K562 (cell line): ENCODE measurements around the gene GHSR.

Source experiments
- EGR1 ChIP-seq: fragments of 450-650 bp; conservative IDR thresholded peaks from 2 replicates; pipeline ENCODE4 v1.6.1; 2017; ENCODE audit warnings: mild to moderate bottlenecking
- EHMT2 ChIP-seq: fragments of 450-650 bp; IDR thresholded peaks from 2 replicates; pipeline ENCODE4 v1.6.1; 2018; ENCODE audit warnings: antibody characterized with exemption
- ETV1 ChIP-seq: fragments of 450-650 bp; conservative IDR thresholded peaks from 2 replicates; pipeline ENCODE4 v1.6.1; 2016; ENCODE audit warnings: missing genetic modification characterization, control low read depth, low read depth, missing compliant biosample characterization
- EZH2 ChIP-seq: IDR thresholded peaks from 2 replicates; pipeline ENCODE4 v1.6.1; 2012; ENCODE audit warnings: low read depth, mild to moderate bottlenecking, inconsistent platforms, low read length, borderline replicate concordance
- JUND ChIP-seq, 2 experiments: IDR thresholded peaks; 2 replicates in 1 of 2; 3 replicates in 1 of 2; pipeline ENCODE4 v1.6.1; 2011; ENCODE audit warnings: borderline replicate concordance in 2 of 2, low read depth in 2 of 2, low read length in 2 of 2, improper control_type of control experiment in 1 of 2, missing biosample characterization in 1 of 2, missing genetic modification characterization in 1 of 2, missing genetic modification reagents in 1 of 2
- KDM4B ChIP-seq, 2 experiments: fragments of 450-650 bp in 1 of 2; sonication (generic) in 1 of 2; IDR thresholded peaks; 2 replicates each; pipeline ENCODE4 v1.6.1; 2016 to 2017; ENCODE audit warnings: borderline replicate concordance in 2 of 2, antibody characterized with exemption in 1 of 2, low read depth in 1 of 2, mild to moderate bottlenecking in 1 of 2
- POLR2A ChIP-seq: fragments of 450-650 bp; conservative IDR thresholded peaks from 2 replicates; pipeline ENCODE4 v1.6.1; 2016
- RAD21 ChIP-seq, 2 experiments: fragments of 250-450 bp in 1 of 2; fragments of 450-650 bp in 1 of 2; sonication (Bioruptor Pico) in 1 of 2; formaldehyde crosslinking in 1 of 2; IDR thresholded peaks in 1 of 2; conservative IDR thresholded peaks in 1 of 2; 2 replicates each; pipeline versions ENCODE4 v1.4.0 to v1.8.0; 2020 to 2022; ENCODE audit warnings: mild to moderate bottlenecking in 2 of 2, moderate library complexity in 1 of 2
- SETDB1 ChIP-seq: IDR thresholded peaks from one replicate; pipeline ENCODE4 v1.6.1; 2012; ENCODE audit warnings: low read length, control low read depth, inconsistent platforms
- TGIF2 ChIP-seq: sonication (generic); formaldehyde crosslinking; IDR thresholded peaks from 2 replicates; pipeline ENCODE4 v1.8.1; 2022; ENCODE audit warnings: mild to moderate bottlenecking, missing genetic modification reagents, moderate library complexity
- ZNF57 ChIP-seq: fragments of 450-650 bp; formaldehyde crosslinking; IDR thresholded peaks from 2 replicates; pipeline ENCODE4 v1.4.0; 2020; ENCODE audit warnings: mild to moderate bottlenecking, moderate library complexity
- TF ChIP-seq, protein P1 (sequence below), 3 experiments: IDR thresholded peaks in 2 of 3; conservative IDR thresholded peaks in 1 of 3; 2 replicates each; pipeline ENCODE4 v1.5.1; 2011 to 2012; ENCODE audit warnings: low read length in 3 of 3, mild to moderate bottlenecking in 3 of 3, control low read depth in 2 of 3, improper control_type of control experiment in 1 of 3, inconsistent platforms in 1 of 3, low read depth in 1 of 3, mixed read lengths in 1 of 3, moderate library complexity in 1 of 3; ENCODE audit not compliant: insufficient read depth in 2 of 3
- TF ChIP-seq, protein P2 (sequence below): sonication (generic); formaldehyde crosslinking; IDR thresholded peaks from 2 replicates; pipeline ENCODE4 v1.8.0; 2022; ENCODE audit warnings: mild to moderate bottlenecking, missing genetic modification reagents

DNA sequence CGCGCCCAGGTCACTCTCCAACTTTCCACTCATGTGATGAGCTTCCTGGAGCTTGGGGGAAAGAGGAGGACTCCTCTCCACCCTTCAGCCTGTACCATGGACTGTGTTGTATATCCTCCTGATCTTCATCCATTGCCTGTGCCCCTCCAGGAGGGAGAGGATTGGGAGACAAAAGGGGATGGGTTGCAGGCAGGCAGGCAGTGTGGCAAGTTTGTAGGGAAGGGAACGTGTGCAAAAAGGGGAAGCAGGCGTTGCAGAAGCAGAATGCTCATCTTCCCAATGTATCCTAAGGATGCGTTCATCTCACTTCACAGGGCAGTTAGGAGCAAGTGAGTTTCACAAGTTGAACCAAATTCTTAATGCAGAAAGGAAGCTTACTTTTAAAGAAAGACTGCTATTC lies 28.1 kb upstream of the GHSR start:
- TF ChIP-seq EZH2 (no peak), JUND (IDR thresholded peaks at IDR 0.05; ENCODE audit: borderline replicate concordance, low read depth, low read length) (no peak), JUND (tag; IDR thresholded peaks at IDR 0.05; ENCODE audit: borderline replicate concordance, low read depth, low read length) (no peak), EGR1 (no peak), RAD21 (CRISPR knock-in tag; conservative IDR thresholded peaks at IDR 0.05 in 1 of 2, IDR thresholded peaks at IDR 0.05 in 1 of 2) (no peak), TGIF2 (CRISPR knock-in tag) (no peak), SETDB1 (no peak), KDM4B (IDR thresholded peaks at IDR 0.05; ENCODE audit: borderline replicate concordance in 2 of 2, low read depth in 1 of 2) (no peak), EHMT2 (no peak), ZNF57 (CRISPR knock-in tag) (no peak), POLR2A (no peak), ETV1 (no peak)
- TF ChIP-seq, protein P1, sequence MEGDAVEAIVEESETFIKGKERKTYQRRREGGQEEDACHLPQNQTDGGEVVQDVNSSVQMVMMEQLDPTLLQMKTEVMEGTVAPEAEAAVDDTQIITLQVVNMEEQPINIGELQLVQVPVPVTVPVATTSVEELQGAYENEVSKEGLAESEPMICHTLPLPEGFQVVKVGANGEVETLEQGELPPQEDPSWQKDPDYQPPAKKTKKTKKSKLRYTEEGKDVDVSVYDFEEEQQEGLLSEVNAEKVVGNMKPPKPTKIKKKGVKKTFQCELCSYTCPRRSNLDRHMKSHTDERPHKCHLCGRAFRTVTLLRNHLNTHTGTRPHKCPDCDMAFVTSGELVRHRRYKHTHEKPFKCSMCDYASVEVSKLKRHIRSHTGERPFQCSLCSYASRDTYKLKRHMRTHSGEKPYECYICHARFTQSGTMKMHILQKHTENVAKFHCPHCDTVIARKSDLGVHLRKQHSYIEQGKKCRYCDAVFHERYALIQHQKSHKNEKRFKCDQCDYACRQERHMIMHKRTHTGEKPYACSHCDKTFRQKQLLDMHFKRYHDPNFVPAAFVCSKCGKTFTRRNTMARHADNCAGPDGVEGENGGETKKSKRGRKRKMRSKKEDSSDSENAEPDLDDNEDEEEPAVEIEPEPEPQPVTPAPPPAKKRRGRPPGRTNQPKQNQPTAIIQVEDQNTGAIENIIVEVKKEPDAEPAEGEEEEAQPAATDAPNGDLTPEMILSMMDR (IDR thresholded peaks at IDR 0.05 in 2 of 3, conservative IDR thresholded peaks at IDR 0.05 in 1 of 3; ENCODE audit: insufficient read depth in 2 of 3, low read depth in 1 of 3, low read length in 3 of 3), result no peak
- TF ChIP-seq, protein P2, sequence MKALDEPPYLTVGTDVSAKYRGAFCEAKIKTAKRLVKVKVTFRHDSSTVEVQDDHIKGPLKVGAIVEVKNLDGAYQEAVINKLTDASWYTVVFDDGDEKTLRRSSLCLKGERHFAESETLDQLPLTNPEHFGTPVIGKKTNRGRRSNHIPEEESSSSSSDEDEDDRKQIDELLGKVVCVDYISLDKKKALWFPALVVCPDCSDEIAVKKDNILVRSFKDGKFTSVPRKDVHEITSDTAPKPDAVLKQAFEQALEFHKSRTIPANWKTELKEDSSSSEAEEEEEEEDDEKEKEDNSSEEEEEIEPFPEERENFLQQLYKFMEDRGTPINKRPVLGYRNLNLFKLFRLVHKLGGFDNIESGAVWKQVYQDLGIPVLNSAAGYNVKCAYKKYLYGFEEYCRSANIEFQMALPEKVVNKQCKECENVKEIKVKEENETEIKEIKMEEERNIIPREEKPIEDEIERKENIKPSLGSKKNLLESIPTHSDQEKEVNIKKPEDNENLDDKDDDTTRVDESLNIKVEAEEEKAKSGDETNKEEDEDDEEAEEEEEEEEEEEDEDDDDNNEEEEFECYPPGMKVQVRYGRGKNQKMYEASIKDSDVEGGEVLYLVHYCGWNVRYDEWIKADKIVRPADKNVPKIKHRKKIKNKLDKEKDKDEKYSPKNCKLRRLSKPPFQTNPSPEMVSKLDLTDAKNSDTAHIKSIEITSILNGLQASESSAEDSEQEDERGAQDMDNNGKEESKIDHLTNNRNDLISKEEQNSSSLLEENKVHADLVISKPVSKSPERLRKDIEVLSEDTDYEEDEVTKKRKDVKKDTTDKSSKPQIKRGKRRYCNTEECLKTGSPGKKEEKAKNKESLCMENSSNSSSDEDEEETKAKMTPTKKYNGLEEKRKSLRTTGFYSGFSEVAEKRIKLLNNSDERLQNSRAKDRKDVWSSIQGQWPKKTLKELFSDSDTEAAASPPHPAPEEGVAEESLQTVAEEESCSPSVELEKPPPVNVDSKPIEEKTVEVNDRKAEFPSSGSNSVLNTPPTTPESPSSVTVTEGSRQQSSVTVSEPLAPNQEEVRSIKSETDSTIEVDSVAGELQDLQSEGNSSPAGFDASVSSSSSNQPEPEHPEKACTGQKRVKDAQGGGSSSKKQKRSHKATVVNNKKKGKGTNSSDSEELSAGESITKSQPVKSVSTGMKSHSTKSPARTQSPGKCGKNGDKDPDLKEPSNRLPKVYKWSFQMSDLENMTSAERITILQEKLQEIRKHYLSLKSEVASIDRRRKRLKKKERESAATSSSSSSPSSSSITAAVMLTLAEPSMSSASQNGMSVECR (CRISPR knock-in tag), result no peak
